ENCODE results near the gene FGFRL1. TPM values are rescaled to one million over a fixed set of nuclear protein-coding genes. Genes with fewer than 3 reads are reported as not detected.

Gene FGFRL1
- total RNA-seq, 3 donors from 2014 or later = 19.8 to 40.0 (median 22.9) TPM

DNA sequence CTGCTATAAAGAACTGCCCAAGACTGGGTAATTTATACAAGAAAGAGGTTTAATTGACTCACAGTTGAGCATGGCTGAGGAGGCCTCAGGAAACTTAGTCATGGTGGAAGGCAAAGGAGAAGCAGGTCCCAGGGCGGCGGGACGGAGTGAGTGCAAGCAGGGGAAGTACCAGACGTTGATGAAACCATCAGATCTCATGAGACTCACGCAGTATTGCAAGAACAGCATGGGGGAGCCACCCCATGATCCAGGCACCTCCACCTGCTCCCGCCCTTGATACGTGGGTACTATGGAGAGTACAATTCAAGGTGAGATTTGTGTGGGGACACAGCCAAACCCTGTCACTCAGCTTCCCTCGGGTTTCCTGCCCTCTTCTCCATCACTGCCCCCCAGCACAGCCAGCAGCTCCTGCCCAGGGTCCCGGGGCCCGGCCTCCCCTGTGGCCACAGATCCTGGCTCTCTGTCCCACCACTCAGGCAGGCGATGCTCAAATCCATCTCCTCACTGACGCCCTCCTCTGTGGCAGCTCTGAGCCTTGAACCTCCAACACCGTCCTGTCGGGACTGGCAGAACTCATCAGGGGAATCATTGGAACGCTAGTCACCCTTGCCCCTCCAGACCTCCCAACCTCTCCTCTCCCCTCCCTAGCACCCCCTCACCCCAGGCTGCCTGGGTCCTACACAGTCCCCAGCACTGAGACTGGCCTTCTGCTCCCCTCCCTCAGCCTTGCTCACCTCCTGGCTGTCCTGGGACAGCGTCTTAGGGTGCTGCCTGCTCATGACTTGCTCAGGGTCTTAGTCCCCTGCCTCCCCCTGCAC lies 37.6 kb downstream of the FGFRL1 start:
- TF ChIP-seq POLR2AphosphoS5 (IDR thresholded peaks at IDR 0.05) (no peak), POLR2A (IDR thresholded peaks at IDR 0.05) (no peak)
- TF ChIP-seq, protein P1, sequence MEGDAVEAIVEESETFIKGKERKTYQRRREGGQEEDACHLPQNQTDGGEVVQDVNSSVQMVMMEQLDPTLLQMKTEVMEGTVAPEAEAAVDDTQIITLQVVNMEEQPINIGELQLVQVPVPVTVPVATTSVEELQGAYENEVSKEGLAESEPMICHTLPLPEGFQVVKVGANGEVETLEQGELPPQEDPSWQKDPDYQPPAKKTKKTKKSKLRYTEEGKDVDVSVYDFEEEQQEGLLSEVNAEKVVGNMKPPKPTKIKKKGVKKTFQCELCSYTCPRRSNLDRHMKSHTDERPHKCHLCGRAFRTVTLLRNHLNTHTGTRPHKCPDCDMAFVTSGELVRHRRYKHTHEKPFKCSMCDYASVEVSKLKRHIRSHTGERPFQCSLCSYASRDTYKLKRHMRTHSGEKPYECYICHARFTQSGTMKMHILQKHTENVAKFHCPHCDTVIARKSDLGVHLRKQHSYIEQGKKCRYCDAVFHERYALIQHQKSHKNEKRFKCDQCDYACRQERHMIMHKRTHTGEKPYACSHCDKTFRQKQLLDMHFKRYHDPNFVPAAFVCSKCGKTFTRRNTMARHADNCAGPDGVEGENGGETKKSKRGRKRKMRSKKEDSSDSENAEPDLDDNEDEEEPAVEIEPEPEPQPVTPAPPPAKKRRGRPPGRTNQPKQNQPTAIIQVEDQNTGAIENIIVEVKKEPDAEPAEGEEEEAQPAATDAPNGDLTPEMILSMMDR (IDR thresholded peaks at IDR 0.05) = no peak
- intact Hi-C loops (cut with DNase I; ENCODE audit: low total_unique reads) = no loop called here
- H3K27me3 ChIP-seq = peaks cover 0 to 15% of the 10 kb centered on the region in 2 donors
- H3K4me3 ChIP-seq = no peak overlapping the region
- DNase-seq (ENCODE audit: low spot score in 2 of 2) = peak in 1 of 2 donors; percentile 44
- H3K36me3 ChIP-seq = no peaks in the 10 kb centered on the region
- H3K27ac ChIP-seq = no peak overlapping the region
- H3K4me1 ChIP-seq = peaks cover 0 to 28% of the 10 kb centered on the region in 2 donors
- no peaks in the 10 kb centered on the region for H3K9me3 ChIP-seq

DNA sequence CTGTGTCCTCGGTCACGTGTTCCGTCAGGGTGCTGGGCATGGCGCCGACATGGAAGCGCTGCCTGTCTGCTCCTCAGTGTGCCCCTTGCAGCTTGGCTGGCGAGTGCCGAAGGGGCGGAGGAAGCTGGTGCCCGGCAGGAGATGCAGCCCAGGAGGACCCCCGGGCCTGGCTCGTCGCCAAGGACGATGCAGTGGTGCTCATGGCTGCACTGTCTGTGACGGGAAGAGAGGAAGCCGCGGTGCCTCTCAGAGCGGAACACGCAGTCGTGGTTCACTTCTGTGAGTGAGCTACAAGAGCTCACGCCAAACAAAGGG lies 38.1 kb downstream of the FGFRL1 start:
- Histone ChIP-seq H3K27ac (no peak overlapping the region), H3K9me3 (no peaks in the 10 kb centered on the region), H3K27me3 (peaks cover 0 to 15% of the 10 kb centered on the region in 2 donors), H3K4me1 (peaks cover 0 to 22% of the 10 kb centered on the region in 2 donors), H3K36me3 (no peaks in the 10 kb centered on the region), H3K4me3 (no peak overlapping the region)
- intact Hi-C loops (cut with DNase I; ENCODE audit: low total_unique reads) = no loop called here
- peak in 1 of 2 donors; percentile 47 for DNase-seq (ENCODE audit: low spot score in 2 of 2)
- TF ChIP-seq, protein P1 (IDR thresholded peaks at IDR 0.05) = no peak
- no peak for TF ChIP-seq POLR2AphosphoS5 (IDR thresholded peaks at IDR 0.05)
- TF ChIP-seq POLR2A (IDR thresholded peaks at IDR 0.05) = no peak

DNA sequence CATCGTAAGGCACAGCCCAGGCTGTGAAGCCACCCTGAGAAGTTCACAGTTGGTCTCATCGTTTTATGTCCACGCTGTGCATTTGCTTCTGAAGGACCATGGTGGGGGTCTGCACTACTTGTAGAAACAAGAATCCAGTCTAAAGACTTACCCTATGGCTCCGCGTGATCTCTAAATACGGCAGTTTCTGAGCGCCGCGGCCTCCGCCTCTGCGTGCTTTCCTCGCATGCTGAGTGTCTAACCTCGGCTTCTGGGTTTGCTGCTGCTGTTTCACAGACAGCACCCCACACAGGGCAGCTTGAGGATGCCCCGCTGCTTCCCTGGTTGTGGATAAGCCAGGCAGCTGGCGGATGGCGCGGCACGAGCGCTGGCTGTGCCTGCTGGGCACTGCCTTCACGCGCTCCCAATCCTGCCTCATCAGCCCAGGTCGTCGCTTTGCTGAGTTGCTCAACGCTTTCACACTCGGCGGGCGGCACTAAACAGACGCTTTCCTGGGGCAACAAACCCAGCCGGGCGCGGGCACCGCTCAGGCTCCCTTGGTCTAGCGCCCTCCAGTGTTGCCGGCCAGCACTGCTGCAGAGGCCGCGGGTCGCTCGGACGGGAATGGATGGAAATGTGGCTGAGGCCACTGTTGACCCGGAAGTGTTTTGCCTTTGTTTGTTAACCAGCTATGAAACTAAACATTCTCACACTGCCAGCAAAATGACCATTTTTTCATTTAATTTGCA lies 39.2 kb downstream of the FGFRL1 start:
- peaks cover 0 to 19% of the 10 kb centered on the region in 2 donors for H3K27me3 ChIP-seq
- DNase-seq (ENCODE audit: low spot score in 2 of 2) = peak in 1 of 2 donors; percentile 51
- no peaks in the 10 kb centered on the region for H3K9me3 ChIP-seq
- TF ChIP-seq, protein P1 (IDR thresholded peaks at IDR 0.05) = no peak
- TF ChIP-seq POLR2AphosphoS5 (IDR thresholded peaks at IDR 0.05) = no peak
- no peak for TF ChIP-seq POLR2A (IDR thresholded peaks at IDR 0.05)
- intact Hi-C loops (cut with DNase I; ENCODE audit: low total_unique reads) = no loop called here
- H3K4me3 ChIP-seq = no peak overlapping the region
- no peaks in the 10 kb centered on the region for H3K36me3 ChIP-seq
- H3K4me1 ChIP-seq = peaks cover 0 to 18% of the 10 kb centered on the region in 2 donors
- no peak overlapping the region for H3K27ac ChIP-seq

DNA sequence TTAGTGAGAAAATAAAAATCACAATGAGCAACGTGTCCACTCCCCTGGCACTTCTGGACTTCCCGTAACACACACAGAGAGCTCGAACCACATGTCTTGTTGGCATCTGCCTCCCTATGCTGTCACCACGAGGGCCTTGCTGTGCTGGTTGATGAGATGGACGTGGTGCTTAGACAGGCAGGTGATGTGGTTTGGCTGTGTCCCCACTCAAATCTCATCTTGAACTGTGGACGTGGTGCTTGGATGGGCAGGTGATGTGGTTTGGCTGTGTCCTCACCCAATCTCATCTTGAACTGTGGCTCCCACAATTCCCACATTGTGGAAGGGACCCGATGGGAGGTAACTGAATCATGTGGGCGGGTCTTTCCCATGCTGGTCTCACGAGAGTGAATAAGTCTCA lies 40.0 kb downstream of the FGFRL1 start:
- H3K27ac ChIP-seq = no peak overlapping the region
- no peak for TF ChIP-seq POLR2AphosphoS5 (IDR thresholded peaks at IDR 0.05)
- TF ChIP-seq, protein P1 (IDR thresholded peaks at IDR 0.05) = no peak
- TF ChIP-seq POLR2A (IDR thresholded peaks at IDR 0.05) = no peak
- peaks cover 0 to 25% of the 10 kb centered on the region in 2 donors for H3K27me3 ChIP-seq
- DNase-seq (ENCODE audit: low spot score in 2 of 2) = peak in 1 of 2 donors; percentile 33
- H3K4me1 ChIP-seq = peaks cover 0 to 26% of the 10 kb centered on the region in 2 donors
- H3K4me3 ChIP-seq = no peak overlapping the region
- H3K36me3 ChIP-seq = no peaks in the 10 kb centered on the region
- intact Hi-C loops (cut with DNase I; ENCODE audit: low total_unique reads) = no loop called here
- H3K9me3 ChIP-seq = no peaks in the 10 kb centered on the region

DNA sequence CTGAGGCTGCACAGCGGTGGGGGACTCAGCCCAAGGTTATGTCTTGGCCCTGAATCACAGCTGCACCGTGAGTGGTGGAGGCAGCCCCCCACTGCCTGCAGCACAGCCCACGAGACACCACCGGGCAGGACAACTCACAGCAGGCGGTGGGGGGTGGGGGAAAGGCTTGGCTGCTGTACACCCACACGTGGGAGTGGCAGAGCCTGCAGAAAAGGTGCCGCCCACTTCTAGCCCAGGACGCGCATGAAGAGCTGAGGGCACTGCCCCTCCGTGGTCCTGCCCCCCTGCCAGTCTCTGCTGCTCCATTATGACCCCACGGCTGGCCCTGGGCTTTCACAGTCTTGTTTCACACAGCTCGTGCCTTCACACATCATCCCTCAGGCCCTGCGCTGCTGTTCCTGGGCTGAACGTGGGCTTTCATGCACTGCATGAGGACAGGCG lies 40.8 kb downstream of the FGFRL1 start:
- intact Hi-C loops (cut with DNase I; ENCODE audit: low total_unique reads) = no loop called here
- peaks cover 0 to 21% of the 10 kb centered on the region in 2 donors for H3K4me1 ChIP-seq
- H3K27ac ChIP-seq = no peak overlapping the region
- peak in 1 of 2 donors; percentile 43 for DNase-seq (ENCODE audit: low spot score in 2 of 2)
- peaks cover 0 to 32% of the 10 kb centered on the region in 2 donors for H3K27me3 ChIP-seq
- H3K36me3 ChIP-seq = no peaks in the 10 kb centered on the region
- no peak for TF ChIP-seq POLR2AphosphoS5 (IDR thresholded peaks at IDR 0.05)
- TF ChIP-seq, protein P1 (IDR thresholded peaks at IDR 0.05) = no peak
- no peak overlapping the region for H3K4me3 ChIP-seq
- no peaks in the 10 kb centered on the region for H3K9me3 ChIP-seq

Measured in breast epithelium (tissue), 4 donors.